Spleen (tissue), 11 donors: ENCODE results near the gene TRIO. TPM values are rescaled to one million over a fixed set of nuclear protein-coding genes. Genes with fewer than 3 reads are reported as not detected.

ENCODE experiments used
- DNase-seq: peaks from one replicate; pipeline ENCODE4 v3.0.0-alpha.2; 2020
- H3K27ac ChIP-seq, 8 donors: fragments of 200-600 bp; sonication (generic) in 7 of 8; 1 replicate in 4 of 8; 2 replicates in 4 of 8; pipeline versions ENCODE4 v1.5.0 to v1.8.0; 2016 to 2021; ENCODE audit warnings: inconsistent platforms in 4 of 8, mild to moderate bottlenecking in 4 of 8, moderate library complexity in 1 of 8
- H3K27me3 ChIP-seq, 7 donors: fragments of 200-600 bp; sonication (generic) in 6 of 7; replicated peaks in 1 of 7; 1 replicate in 4 of 7; 2 replicates in 3 of 7; pipeline versions ENCODE4 v1.5.0 to v1.8.0; 2016 to 2021; ENCODE audit warnings: inconsistent platforms in 3 of 7, mild to moderate bottlenecking in 1 of 7
- H3K36me3 ChIP-seq, 6 donors: fragments of 200-600 bp; sonication (generic) in 5 of 6; 1 replicate in 4 of 6; 2 replicates in 2 of 6; pipeline versions ENCODE4 v1.5.0 to v1.8.0; 2016 to 2021; ENCODE audit warnings: inconsistent platforms in 2 of 6
- H3K4me1 ChIP-seq, 6 donors: fragments of 200-600 bp; sonication (generic) in 5 of 6; 1 replicate in 3 of 6; 2 replicates in 3 of 6; pipeline versions ENCODE4 v1.5.0 to v1.8.0; 2016 to 2021; ENCODE audit warnings: inconsistent platforms in 3 of 6
- H3K4me3 ChIP-seq, 8 donors: fragments of 200-600 bp; sonication (generic) in 7 of 8; 1 replicate in 4 of 8; 2 replicates in 4 of 8; pipeline versions ENCODE4 v1.5.0 to v1.8.0; 2016 to 2021; ENCODE audit warnings: inconsistent platforms in 4 of 8, mild to moderate bottlenecking in 4 of 8, moderate library complexity in 2 of 8
- H3K9me3 ChIP-seq, 8 donors: fragments of 200-600 bp; sonication (generic) in 7 of 8; 1 replicate in 4 of 8; 2 replicates in 4 of 8; pipeline versions ENCODE4 v1.5.0 to v1.8.0; 2016 to 2021; ENCODE audit warnings: inconsistent platforms in 4 of 8
- POLR2A ChIP-seq, 3 donors: fragments of 450-650 bp; IDR thresholded peaks; one replicate each; pipeline ENCODE4 v1.5.1; 2017; ENCODE audit warnings: antibody characterized with exemption in 3 of 3, mild to moderate bottlenecking in 1 of 3
- POLR2AphosphoS5 ChIP-seq, 3 donors: sonication (generic); formaldehyde crosslinking; IDR thresholded peaks; one replicate each; pipeline ENCODE4 v1.5.1; 2017; ENCODE audit warnings: antibody characterized with exemption in 3 of 3
- WGBS, 5 donors: extraction: QIAGEN DNeasy Blood & Tissue Kit in 3 of 5; methylation state at CpG; one replicate each; pipeline versions ENCODE4 v1.1.5 to v1.1.7; 2013 to 2018; 5-methylcytosine and 5-hydroxymethylcytosine counted together
- intact Hi-C: fragments of 100-400 bp; cut with DNase I; formaldehyde crosslinking; loops from one replicate; pipeline ENCODE4 v1.15.0; 2023; ENCODE audit warnings: low total_unique reads
- polyA plus RNA-seq, 3 donors: library from polyadenylated mRNA; stranded (reverse); fragments of 200-250 nt; gene quantifications; one replicate each; pipeline ENCODE4 v1.2.1, GENCODE V29; 2013
- total RNA-seq, 7 donors: library from RNA; depleted of rRNA in 3 of 7; stranded (reverse); fragments of >200 nt in 3 of 7; fragmentation: NEBNext Ultra II Directional in 4 of 7; extraction: Animal tissue kit (Norgen Biotek cat#: 25700) in 4 of 7; gene quantifications; one replicate each; pipeline versions ENCODE4 v1.1.0 to v1.2.1, GENCODE V29; 2016 to 2021
- TF ChIP-seq, protein P1 (sequence below), 11 experiments: fragments of 200-600 bp in 7 of 11; fragments of 450-650 bp in 4 of 11; sonication (generic) in 4 of 11; IDR thresholded peaks in 8 of 11; conservative IDR thresholded peaks in 3 of 11; 1 replicate in 7 of 11; 2 replicates in 4 of 11; pipeline versions ENCODE4 v1.4.0 to v1.8.0; 2016 to 2021; ENCODE audit warnings: antibody characterized with exemption in 11 of 11, inconsistent platforms in 4 of 11, mild to moderate bottlenecking in 1 of 11
- donor health status: healthy with polysubstance abuse.
- donor health status: DM: no; HTN: no; CAD: no; lungs with moderate emphysema.
- donor health status: DM: no; HTN: no; CAD: no.
- donor health status: Bipolar disorder and iron deficiency.
- donor health status: healthy.
- donor health status: DM: no; HTN: no; CAD: no.
- donor health status: DM: yes; HTN: yes; CAD: no.

The TRIO gene
- total and polyA plus RNA-seq, 10 donors: 21.5 to 280 (median 190) TPM

DNA sequence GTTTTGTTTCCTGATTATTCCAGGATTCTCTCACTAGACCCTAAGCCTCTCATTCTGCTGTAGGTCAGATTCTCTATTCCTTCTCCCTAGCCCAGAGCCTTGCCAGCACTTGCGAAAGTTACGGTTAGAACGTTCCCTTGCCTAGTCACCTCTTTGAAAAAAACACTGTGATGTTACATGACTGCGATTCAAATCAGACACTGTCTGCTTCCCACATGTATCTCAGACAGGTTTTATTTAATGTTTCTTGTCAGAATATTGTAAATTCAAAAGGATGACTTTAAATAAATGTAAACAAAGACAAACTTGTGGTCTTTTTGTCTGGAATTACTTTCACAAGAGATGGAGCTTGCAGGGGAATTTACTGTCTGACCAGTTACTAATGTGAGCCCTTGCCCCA lies 322.0 kb downstream of the TRIO start:
- 59 to 86% (median 68%) methylated on average over 4 of the region's 4 CpGs for WGBS, 5 donors
- Histone ChIP-seq H3K4me1 (peaks cover 0 to 24% (median 7%) of the 10 kb centered on the region in 6 donors), H3K27me3 (no peaks in the 10 kb centered on the region), H3K9me3 (no peaks in the 10 kb centered on the region), H3K36me3 (peaks cover 4 to 100% (median 49%) of the 10 kb centered on the region in 6 donors), H3K27ac (peak overlapping the region in 2 of 8 donors; percentile 68 to 70), H3K4me3 (no peak overlapping the region)
- intact Hi-C loops: no loop called here
- no peak for DNase-seq
- TF ChIP-seq POLR2AphosphoS5 (IDR thresholded peaks at IDR 0.05) (no peak), POLR2A (IDR thresholded peaks at IDR 0.05) (no peak)
- TF ChIP-seq, protein P1, sequence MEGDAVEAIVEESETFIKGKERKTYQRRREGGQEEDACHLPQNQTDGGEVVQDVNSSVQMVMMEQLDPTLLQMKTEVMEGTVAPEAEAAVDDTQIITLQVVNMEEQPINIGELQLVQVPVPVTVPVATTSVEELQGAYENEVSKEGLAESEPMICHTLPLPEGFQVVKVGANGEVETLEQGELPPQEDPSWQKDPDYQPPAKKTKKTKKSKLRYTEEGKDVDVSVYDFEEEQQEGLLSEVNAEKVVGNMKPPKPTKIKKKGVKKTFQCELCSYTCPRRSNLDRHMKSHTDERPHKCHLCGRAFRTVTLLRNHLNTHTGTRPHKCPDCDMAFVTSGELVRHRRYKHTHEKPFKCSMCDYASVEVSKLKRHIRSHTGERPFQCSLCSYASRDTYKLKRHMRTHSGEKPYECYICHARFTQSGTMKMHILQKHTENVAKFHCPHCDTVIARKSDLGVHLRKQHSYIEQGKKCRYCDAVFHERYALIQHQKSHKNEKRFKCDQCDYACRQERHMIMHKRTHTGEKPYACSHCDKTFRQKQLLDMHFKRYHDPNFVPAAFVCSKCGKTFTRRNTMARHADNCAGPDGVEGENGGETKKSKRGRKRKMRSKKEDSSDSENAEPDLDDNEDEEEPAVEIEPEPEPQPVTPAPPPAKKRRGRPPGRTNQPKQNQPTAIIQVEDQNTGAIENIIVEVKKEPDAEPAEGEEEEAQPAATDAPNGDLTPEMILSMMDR (IDR thresholded peaks at IDR 0.05 in 8 of 11, conservative IDR thresholded peaks at IDR 0.05 in 3 of 11): no peak

DNA sequence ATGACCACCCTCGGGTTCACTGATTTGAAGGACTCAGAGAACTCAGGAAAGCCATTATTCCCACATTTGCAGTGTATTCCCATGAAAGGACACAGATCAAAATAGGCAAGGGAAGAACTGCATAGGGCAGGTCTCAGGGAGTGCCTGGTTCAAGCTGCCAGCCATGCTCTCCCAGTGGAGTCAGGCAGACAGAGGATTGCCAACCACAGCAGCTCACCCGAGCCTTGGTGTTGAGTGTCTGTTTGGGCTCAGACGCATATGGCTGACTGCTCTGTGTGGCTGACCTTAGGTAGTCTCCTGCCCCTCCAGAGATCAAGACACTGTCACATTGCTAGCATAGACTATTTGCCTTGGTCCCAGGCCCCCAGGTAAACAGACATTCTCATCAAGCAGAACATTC lies 322.6 kb downstream of the TRIO start:
- WGBS, 5 donors: 82 to 100% (median 92%) methylated on average over 2 to 3 of the region's 3 CpGs
- Histone ChIP-seq H3K4me3 (no peak overlapping the region), H3K27me3 (no peaks in the 10 kb centered on the region), H3K36me3 (peaks cover 4 to 98% (median 48%) of the 10 kb centered on the region in 6 donors), H3K4me1 (peaks cover 0 to 24% (median 7%) of the 10 kb centered on the region in 6 donors), H3K9me3 (no peaks in the 10 kb centered on the region), H3K27ac (no peak overlapping the region)
- TF ChIP-seq, protein P1 (IDR thresholded peaks at IDR 0.05 in 8 of 11, conservative IDR thresholded peaks at IDR 0.05 in 3 of 11): no peak
- TF ChIP-seq POLR2AphosphoS5 (IDR thresholded peaks at IDR 0.05): no peak
- no peak for TF ChIP-seq POLR2A (IDR thresholded peaks at IDR 0.05)
- no peak for DNase-seq
- intact Hi-C loops: no loop called here

DNA sequence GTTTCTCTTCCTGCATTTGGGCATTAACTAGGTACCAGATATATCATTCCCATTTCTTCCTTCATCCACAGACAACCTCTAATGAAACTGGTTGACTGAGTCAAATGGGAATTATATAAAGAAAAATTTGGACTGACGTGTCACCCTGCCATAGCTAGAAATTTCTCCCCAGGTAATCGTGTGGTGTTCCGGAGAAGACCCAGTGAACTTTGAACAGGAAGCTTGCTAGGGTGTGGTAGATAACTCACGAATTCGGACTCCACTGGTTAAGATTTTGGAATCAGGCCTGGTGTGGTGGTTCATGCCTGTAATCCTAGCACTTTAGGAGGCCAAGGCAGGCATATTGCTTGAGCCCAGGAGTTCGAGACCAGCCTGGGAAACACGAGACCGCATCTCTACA lies 324.1 kb downstream of the TRIO start:
- H3K4me1 ChIP-seq: peaks cover 0 to 24% (median 7%) of the 10 kb centered on the region in 6 donors
- peaks cover 4 to 98% (median 42%) of the 10 kb centered on the region in 6 donors for H3K36me3 ChIP-seq
- H3K27me3 ChIP-seq: no peaks in the 10 kb centered on the region
- 84 to 90% (median 88%) methylated on average over 8 of the region's 8 CpGs for WGBS, 5 donors
- intact Hi-C loops: no loop called here
- no peak overlapping the region for H3K4me3 ChIP-seq
- no peak for DNase-seq
- H3K9me3 ChIP-seq: no peaks in the 10 kb centered on the region
- no peak overlapping the region for H3K27ac ChIP-seq
- TF ChIP-seq POLR2A (IDR thresholded peaks at IDR 0.05) (no peak), POLR2AphosphoS5 (IDR thresholded peaks at IDR 0.05) (no peak)
- TF ChIP-seq, protein P1 (IDR thresholded peaks at IDR 0.05 in 8 of 11, conservative IDR thresholded peaks at IDR 0.05 in 3 of 11): no peak

DNA sequence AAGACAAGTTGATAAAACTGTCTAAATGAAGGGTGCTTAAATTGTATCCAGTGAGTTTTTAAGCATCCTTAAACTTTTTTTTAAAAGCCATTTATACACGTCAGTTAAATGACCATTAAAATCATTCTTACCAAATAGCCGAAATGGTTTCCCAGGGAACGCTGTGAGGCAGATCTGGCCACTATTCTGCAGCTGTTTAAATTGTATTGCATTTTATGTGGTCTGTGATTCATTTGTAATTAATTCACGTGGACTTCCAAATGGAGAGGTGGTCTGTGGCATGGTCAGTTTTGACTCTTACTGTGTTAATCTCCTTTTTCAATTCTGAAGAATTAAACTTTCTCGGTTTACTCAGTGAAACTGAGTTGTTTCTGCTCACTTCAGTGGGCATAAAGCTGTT lies 324.7 kb downstream of the TRIO start:
- Histone ChIP-seq H3K27me3 (no peaks in the 10 kb centered on the region), H3K4me3 (no peak overlapping the region), H3K27ac (no peak overlapping the region), H3K36me3 (peaks cover 4 to 98% (median 38%) of the 10 kb centered on the region in 6 donors), H3K4me1 (peaks cover 0 to 24% (median 7%) of the 10 kb centered on the region in 6 donors), H3K9me3 (no peaks in the 10 kb centered on the region)
- intact Hi-C loops: no loop called here
- TF ChIP-seq, protein P1 (IDR thresholded peaks at IDR 0.05 in 8 of 11, conservative IDR thresholded peaks at IDR 0.05 in 3 of 11): no peak
- no peak for TF ChIP-seq POLR2AphosphoS5 (IDR thresholded peaks at IDR 0.05)
- TF ChIP-seq POLR2A (IDR thresholded peaks at IDR 0.05): no peak
- no peak for DNase-seq
- WGBS, 5 donors: 64 to 84% (median 74%) methylated on average over 5 of the region's 5 CpGs
